Pulmonary artery endothelial cell (primary cell): ENCODE data around the gene SH2B2. TPM values are rescaled to one million over a fixed set of nuclear protein-coding genes. Genes with fewer than 3 reads are reported as not detected.
"Not testable (repeated sequence)": the region's sequence is repeated elsewhere in the genome, so short reads cannot be mapped to it uniquely, and the experiment has no call there.

Experiments
- DNase-seq: peaks from one replicate; pipeline ENCODE4 v3.0.0-alpha.2; 2011; ENCODE audit warnings: low read depth, low spot score
- total RNA-seq: library from RNA; depleted of rRNA; stranded (reverse); fragments of >200 nt; gene quantifications from 2 replicates; pipeline ENCODE4 v1.2.3, GENCODE V29; 2014

The SH2B2 gene
- total RNA-seq, 1 donor from 2014 or later, result 0.86 TPM

- DNase-seq, result no peak
Measured at GRCh38 chr7:102285540-102286236, 980 bp upstream of the SH2B2 start.

DNA sequence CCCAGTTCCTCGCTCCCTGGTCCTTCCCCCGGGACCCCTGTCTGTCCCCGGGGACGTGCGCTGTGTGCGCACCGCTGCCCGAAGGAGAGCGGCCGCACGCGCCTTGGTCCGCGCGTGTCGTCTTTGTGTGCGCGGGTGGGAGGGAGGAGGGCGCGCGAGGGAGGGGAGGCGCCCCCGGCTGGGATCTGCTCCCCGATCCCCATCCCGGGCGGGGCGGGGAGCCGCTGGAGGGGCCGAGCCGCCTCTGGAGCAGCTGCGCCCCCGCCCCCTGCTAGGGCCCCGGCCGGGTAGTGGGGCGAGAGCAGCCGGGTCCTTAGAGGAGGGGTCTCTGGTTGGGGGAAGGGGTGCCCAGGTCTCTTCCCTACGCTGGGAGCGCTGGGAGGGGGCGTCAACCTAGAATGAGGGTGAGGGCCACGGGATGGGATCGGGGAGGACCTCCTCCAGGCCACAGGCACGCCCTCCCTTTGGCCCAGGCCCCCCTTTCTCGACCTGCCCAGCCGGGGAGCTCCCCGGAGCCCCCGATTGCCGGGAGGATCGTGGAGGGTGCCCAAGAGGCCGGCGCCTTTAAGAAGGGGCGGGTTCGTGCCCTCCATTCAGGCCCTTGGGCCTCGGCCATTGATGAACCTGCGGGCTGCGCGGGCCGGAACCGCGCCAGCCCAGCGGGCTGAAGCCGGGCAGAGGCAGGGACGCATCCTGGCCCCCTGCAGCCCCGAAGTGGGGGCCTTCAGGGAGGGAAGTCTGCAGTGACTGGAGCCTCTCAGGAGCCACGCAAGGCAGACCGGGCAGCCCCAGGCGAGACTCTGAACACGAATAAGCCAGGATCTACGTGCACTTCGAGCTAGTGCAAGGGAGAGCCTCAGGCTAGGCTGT lies 678 bp downstream of the SH2B2 start:
- no peak for DNase-seq

- DNase-seq, result no peak
Measured at GRCh38 chr7:102287981-102288278, 1.3 kb downstream of the SH2B2 start.

DNA sequence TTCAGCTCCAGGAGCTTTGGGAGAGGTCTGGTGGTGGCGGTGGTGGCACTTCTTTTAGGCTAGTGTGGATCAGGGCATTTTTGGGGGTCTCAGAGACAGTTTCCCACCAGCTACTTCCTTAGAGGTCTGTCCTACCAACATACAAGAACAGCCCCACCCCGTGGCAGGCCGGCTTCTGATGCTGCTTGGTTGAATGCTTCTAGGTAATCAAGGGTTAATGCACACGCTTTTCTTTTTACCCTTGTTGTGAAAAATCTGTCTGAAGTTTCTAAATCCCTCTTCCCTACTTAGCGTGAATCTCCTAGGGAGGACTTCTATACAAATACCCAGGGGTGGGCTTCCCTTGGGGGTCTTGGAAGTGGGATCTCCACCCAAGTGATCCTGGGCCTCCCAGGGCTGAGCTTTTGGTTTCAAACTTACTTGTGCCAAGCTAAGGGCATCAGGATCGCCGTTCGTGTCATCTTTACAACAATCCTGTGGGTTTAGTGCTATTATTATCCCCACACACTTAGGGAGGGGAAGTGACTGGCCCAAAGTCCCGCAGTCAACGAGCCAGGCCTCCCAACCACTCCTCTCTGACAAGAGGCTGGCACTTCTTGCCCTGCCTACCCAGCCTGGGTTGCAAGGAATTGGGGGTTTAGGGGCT lies 1.7 kb downstream of the SH2B2 start:
- DNase-seq, result no peak

- DNase-seq, result no peak
Measured at GRCh38 chr7:102289057-102289456, 2.4 kb downstream of the SH2B2 start.

- DNase-seq, result no peak
Measured at GRCh38 chr7:102291056-102291915, 4.6 kb downstream of the SH2B2 start.

DNA sequence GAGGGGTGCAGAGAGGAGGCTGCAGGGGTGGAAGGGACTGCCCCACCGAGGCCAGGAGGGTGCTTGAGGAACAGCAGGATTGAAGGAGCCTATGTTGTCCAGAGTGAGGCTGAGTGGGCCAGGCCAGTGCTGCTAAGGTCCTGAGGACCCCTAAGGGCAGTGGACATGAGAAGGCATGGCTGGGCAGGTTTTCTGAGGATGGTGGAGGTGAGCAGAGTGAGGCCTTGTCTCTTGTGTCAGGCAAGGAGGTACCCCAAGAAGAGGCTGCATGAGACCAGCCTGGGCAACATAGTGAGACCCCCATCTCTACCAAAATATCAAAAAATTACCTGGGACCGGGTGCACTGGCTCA lies 5.2 kb downstream of the SH2B2 start:
- DNase-seq, result no peak

DNA sequence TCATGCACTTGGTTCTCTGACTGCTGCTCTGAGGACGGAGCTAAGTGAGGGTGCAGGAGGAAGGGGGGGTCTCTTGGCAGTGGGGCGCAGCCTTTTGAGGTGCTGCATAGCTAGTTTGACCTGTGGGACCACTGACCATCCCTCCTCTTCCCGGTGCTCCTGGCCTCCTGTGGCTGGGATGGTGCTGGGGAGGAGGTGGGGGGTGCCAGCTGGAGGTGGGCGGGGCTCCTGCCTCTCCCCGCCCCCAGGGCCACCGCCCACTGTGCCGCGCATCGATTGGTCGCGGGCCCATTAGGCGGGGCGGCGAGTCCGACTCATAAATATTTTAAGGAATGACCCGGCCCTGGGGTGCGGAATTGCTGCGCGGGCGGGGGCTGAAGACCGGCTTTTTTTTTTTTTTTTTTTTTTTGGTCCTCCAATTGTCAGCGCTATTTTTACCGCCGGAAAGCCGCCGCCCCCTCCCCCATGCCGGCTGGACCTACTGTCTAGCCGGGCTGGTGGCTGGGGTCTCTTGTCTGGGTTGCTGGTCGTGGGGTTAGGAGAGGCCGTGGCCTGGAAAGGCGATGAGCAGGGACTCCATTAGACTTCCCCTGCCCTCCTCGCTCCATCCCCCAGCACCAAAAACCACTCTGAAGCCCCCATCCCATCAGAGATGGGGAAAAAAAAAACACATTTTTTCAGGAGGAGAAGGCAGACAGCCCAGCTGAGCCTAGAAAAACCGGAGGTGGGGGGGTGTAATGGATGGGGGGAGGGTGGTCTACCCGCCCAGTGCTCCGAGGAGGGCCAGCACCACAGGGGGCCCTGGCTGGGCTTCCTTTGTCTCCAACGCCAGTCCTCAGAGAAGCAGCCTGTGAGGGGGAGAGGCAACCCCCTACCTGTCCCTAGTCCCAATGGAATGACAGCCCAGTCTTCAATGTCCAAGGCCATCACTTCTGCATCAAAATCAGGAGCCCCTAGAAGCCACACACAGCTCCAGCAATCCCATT lies 6.4 kb downstream of the SH2B2 start:
- no peak for DNase-seq

- no peak for DNase-seq
Measured at GRCh38 chr7:102294589-102294988, 7.9 kb downstream of the SH2B2 start.

GRCh38 chr7:102295346-102296178 lies 8.9 kb downstream of the SH2B2 start:
- no peak for DNase-seq

DNA sequence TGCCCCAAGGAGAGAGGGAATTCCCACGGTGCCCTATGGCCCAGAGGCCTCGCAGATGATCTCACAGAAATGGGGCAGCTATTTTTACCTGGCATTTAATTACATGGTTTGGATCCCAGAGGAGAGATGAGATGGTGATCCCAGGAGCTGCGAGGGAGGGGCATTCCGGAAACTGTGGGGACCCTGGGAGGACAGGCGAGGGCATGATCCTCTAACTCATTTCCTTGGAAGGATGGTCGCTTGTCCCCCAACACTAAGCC lies 9.4 kb downstream of the SH2B2 start:
- DNase-seq, result no peak

DNA sequence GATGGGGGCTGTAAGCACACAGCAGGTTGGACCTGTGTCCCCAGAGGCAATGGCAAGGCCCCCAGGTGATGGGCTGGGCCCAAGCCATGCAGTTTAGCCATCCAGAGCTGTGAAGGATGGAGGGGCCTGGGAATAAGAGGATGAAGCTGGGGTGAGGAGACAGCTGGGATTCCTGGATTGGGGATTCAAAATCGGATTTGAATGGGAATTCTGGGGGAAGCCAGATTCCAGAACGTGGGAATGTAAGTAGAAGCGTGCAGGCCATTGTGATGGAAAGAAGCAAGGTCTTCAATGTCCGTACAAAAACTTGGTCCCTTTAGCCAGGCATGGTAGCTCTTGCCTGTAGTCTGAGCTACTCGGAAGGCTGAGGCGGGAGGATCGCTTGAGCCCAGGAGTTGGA lies 9.8 kb downstream of the SH2B2 start:
- DNase-seq, result no peak

- no peak for DNase-seq
Measured at GRCh38 chr7:102297487-102298218, 11.0 kb downstream of the SH2B2 start.

- no peak for DNase-seq
Measured at GRCh38 chr7:102300643-102301221, 14.1 kb downstream of the SH2B2 start.

DNA sequence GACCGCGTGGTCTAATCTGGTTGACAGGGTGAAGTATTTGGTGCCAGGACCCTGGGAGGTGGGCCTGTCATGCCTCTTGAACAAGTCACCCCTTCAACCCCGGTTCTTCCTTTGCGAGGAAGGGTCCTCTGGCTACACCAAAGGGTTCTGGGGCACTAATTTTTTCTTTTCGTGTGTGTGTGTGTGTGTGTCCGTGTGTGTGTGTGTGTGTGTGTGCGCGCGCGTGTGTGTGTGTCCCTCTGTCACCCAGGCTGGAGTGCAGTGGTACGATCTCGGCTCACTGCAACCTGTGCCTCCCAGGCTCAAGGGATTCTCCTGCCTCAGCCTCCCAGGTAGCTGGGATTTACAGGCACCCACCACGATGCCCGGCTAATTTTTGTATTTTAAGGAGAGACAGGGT lies 14.7 kb downstream of the SH2B2 start:
- not testable (repeated sequence) for DNase-seq

DNA sequence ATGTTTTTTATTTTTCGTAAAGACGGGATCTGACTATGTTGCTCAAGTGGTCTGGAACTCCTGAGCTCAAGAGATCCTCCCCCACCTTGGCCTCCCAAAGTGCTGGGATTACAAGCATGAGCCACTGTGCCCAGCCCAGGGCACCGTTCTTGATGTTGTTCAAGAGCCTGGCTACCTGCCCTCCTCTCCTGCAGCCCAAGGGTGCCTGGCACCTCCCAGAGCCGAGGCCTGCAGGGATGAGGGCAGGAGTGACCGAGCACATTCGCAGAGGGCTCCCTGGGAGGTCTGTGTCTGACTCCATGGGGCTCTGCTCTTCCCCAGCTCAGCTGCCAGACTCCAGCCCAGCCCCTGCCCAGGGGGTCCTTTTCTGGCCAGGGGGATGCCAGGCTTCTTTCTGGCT lies 15.4 kb downstream of the SH2B2 start:
- DNase-seq, result no peak

GRCh38 chr7:102303669-102304422 lies 17.2 kb downstream of the SH2B2 start:
- DNase-seq, result no peak

- DNase-seq, result no peak
Measured at GRCh38 chr7:102304668-102305067, 18.0 kb downstream of the SH2B2 start.
